Fibroblast of lung (primary cell): Measurements from ENCODE around the gene CCDC85A. TPM values are rescaled to one million over a fixed set of nuclear protein-coding genes. Genes with fewer than 3 reads are reported as not detected.

ENCODE experiments used
- DNase-seq, 2 donors: peaks; one replicate each; pipeline versions ENCODE4 v3.0.0 to v3.0.0-alpha.2; 2010; ENCODE audit warnings: low read depth in 2 of 2
- H2AFZ ChIP-seq: 2 replicates; pipeline ENCODE4 v1.5.1; 2012; ENCODE audit warnings: low read length, control low read depth, inconsistent platforms
- H3K27ac ChIP-seq: 2 replicates; pipeline ENCODE4 v1.5.1; 2011; ENCODE audit warnings: low read length, control low read depth; ENCODE audit not compliant: insufficient read depth
- H3K27me3 ChIP-seq: 2 replicates; pipeline ENCODE4 v1.5.1; 2011; ENCODE audit warnings: mild to moderate bottlenecking, low read length; ENCODE audit not compliant: control insufficient read depth, insufficient read depth
- H3K36me3 ChIP-seq: 2 replicates; pipeline ENCODE4 v1.5.1; 2011; ENCODE audit warnings: low read length; ENCODE audit not compliant: control insufficient read depth, insufficient read depth
- H3K4me1 ChIP-seq: 2 replicates; pipeline ENCODE4 v1.5.1; 2011; ENCODE audit warnings: low read length; ENCODE audit not compliant: control insufficient read depth, insufficient read depth; ENCODE audit errors: extremely low read depth
- H3K4me2 ChIP-seq: 2 replicates; pipeline ENCODE4 v1.5.1; 2011; ENCODE audit warnings: low read length, control low read depth; ENCODE audit not compliant: insufficient read depth; ENCODE audit errors: extremely low read depth
- H3K4me3 ChIP-seq, 4 experiments: fragments of 200-600 bp in 1 of 4; sonication (generic) in 1 of 4; replicated peaks in 1 of 4; 2 replicates each; pipeline ENCODE4 v1.5.1; 2011 to 2016; ENCODE audit warnings: low read length in 4 of 4, low read depth in 3 of 4, mild to moderate bottlenecking in 3 of 4, control low read depth in 2 of 4, inconsistent platforms in 1 of 4, mixed read lengths in 1 of 4; ENCODE audit not compliant: insufficient read depth in 1 of 4; ENCODE audit errors: control extremely low read depth in 1 of 4
- H3K79me2 ChIP-seq: 2 replicates; pipeline ENCODE4 v1.5.1; 2012; ENCODE audit warnings: mild to moderate bottlenecking, low read length, inconsistent platforms; ENCODE audit not compliant: control insufficient read depth, insufficient read depth
- H3K9ac ChIP-seq: 2 replicates; pipeline ENCODE4 v1.5.1; 2011; ENCODE audit warnings: mild to moderate bottlenecking, low read length, control low read depth; ENCODE audit not compliant: insufficient read depth
- H3K9me3 ChIP-seq: 2 replicates; pipeline ENCODE4 v1.5.1; 2012; ENCODE audit warnings: low read depth, low read length; ENCODE audit not compliant: control insufficient read depth, insufficient read depth
- H4K20me1 ChIP-seq: 2 replicates; pipeline ENCODE4 v1.5.1; 2011; ENCODE audit warnings: low read length; ENCODE audit not compliant: control insufficient read depth, insufficient read depth; ENCODE audit errors: extremely low read depth
- EZH2 ChIP-seq: IDR thresholded peaks from 2 replicates; pipeline ENCODE4 v1.5.1; 2012; ENCODE audit warnings: low read length, control low read depth, mild to moderate bottlenecking; ENCODE audit errors: missing control alignments
- polyA plus RNA-seq, 2 donors: library from polyadenylated mRNA; depleted of rRNA in 1 of 2; stranded (reverse) in 1 of 2; unstranded in 1 of 2; fragments of >200 nt; gene quantifications; 2 replicates each; pipeline ENCODE4 v1.2.1, GENCODE V29; 2011 to 2012; ENCODE audit warnings: missing spikeins in 1 of 2
- total RNA-seq: library from RNA; depleted of rRNA; stranded (reverse); fragments of >200 nt; gene quantifications from 2 replicates; pipeline ENCODE4 v1.2.1, GENCODE V29; 2014
- TF ChIP-seq, protein P1 (sequence below), 2 donors: IDR thresholded peaks in 1 of 2; conservative IDR thresholded peaks in 1 of 2; 1 replicate in 1 of 2; 2 replicates in 1 of 2; pipeline ENCODE4 v1.5.1; 2011 to 2012; ENCODE audit warnings: low read length in 2 of 2, control low read depth in 1 of 2, inconsistent platforms in 1 of 2, low read depth in 1 of 2, mild to moderate bottlenecking in 1 of 2

The CCDC85A gene
- total and polyA plus RNA-seq, 2 donors (not counting 1 experiment from before 2014, with no cell fraction given), result 0.03 TPM; not detected in 1

DNA sequence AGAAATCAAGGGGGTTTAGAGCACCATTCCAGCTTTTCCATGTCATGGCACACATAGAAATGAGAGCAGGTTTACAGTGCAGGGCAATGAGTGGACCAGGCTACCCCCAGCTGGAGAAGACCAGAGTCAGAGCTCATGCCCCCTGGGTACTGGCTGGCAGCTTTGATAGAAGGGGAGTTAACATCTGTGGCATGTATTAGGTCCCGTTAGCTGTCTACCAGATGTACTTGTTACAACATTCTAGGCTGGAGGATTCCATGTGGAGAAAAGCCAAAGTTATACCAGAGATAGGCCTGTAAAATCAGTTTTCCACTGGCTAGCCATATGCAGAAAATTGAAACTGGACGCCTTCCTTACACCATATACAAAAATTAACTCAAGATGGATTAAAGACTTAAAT, 109.2 kb downstream of the CCDC85A start:
- no peak overlapping the region for H3K4me3 ChIP-seq
- H3K27ac ChIP-seq, result no peak overlapping the region
- no peaks in the 10 kb centered on the region for H3K27me3 ChIP-seq
- H3K4me2 ChIP-seq, result no peak overlapping the region
- H3K79me2 ChIP-seq, result no peaks in the 10 kb centered on the region
- H3K9me3 ChIP-seq, result no peaks in the 10 kb centered on the region
- no peaks in the 10 kb centered on the region for H4K20me1 ChIP-seq
- H3K9ac ChIP-seq, result no peak overlapping the region
- no peaks in the 10 kb centered on the region for H3K4me1 ChIP-seq
- no peak for DNase-seq
- no peak overlapping the region for H2AFZ ChIP-seq
- H3K36me3 ChIP-seq, result no peaks in the 10 kb centered on the region
- TF ChIP-seq, protein P1, sequence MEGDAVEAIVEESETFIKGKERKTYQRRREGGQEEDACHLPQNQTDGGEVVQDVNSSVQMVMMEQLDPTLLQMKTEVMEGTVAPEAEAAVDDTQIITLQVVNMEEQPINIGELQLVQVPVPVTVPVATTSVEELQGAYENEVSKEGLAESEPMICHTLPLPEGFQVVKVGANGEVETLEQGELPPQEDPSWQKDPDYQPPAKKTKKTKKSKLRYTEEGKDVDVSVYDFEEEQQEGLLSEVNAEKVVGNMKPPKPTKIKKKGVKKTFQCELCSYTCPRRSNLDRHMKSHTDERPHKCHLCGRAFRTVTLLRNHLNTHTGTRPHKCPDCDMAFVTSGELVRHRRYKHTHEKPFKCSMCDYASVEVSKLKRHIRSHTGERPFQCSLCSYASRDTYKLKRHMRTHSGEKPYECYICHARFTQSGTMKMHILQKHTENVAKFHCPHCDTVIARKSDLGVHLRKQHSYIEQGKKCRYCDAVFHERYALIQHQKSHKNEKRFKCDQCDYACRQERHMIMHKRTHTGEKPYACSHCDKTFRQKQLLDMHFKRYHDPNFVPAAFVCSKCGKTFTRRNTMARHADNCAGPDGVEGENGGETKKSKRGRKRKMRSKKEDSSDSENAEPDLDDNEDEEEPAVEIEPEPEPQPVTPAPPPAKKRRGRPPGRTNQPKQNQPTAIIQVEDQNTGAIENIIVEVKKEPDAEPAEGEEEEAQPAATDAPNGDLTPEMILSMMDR (conservative IDR thresholded peaks at IDR 0.05 in 1 of 2, IDR thresholded peaks at IDR 0.05 in 1 of 2; ENCODE audit: low read depth in 1 of 2, low read length in 2 of 2), result no peak

DNA sequence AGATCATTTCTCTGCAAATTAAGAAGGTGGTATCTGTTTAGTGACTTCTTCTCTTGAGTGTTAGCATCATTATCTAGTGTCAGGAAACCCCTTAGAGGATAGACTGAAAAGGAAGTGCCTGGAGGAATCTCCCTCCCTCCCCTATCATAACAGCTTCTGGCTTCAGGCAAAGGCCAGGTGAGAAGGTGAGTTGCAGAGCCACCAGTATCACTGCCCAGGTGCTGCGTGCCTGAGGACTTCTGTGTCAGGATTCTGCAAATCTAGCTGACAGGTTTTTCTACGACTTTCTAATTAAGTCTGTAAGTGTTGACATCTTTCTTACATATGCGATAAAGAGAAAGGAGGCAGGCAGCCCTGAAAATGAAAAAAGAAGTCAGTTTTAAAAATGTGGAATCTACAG, 111.9 kb downstream of the CCDC85A start:
- H2AFZ ChIP-seq, result no peak overlapping the region
- no peaks in the 10 kb centered on the region for H3K36me3 ChIP-seq
- TF ChIP-seq EZH2, result no peak
- TF ChIP-seq, protein P1 (conservative IDR thresholded peaks at IDR 0.05 in 1 of 2, IDR thresholded peaks at IDR 0.05 in 1 of 2; ENCODE audit: low read depth in 1 of 2, low read length in 2 of 2), result no peak
- no peak overlapping the region for H3K4me2 ChIP-seq
- H3K4me1 ChIP-seq, result no peaks in the 10 kb centered on the region
- no peak overlapping the region for H3K9ac ChIP-seq
- no peak overlapping the region for H3K27ac ChIP-seq
- no peak for DNase-seq
- no peaks in the 10 kb centered on the region for H3K9me3 ChIP-seq
- no peaks in the 10 kb centered on the region for H3K79me2 ChIP-seq
- H3K27me3 ChIP-seq, result no peaks in the 10 kb centered on the region
- no peaks in the 10 kb centered on the region for H4K20me1 ChIP-seq
- no peak overlapping the region for H3K4me3 ChIP-seq

DNA sequence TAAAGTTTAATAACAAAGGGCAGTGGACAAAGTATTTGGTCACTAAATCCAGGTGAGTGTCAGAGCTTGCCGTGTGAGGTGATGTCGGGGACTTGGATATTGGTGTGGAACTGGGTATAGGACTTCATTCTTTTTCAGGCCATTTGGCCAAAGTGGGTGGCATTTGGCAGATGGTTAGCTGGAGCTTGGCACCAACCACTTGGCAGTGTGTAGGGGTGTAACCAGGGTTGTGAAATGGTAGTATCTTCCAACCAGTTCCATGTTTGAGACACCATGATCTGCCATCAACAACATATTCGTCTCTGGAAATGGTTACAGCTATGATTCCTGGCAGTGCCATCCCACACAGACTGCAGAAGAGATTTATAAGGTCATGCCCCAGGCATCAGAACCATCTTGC, 113.9 kb downstream of the CCDC85A start:
- TF ChIP-seq, protein P1 (conservative IDR thresholded peaks at IDR 0.05 in 1 of 2, IDR thresholded peaks at IDR 0.05 in 1 of 2; ENCODE audit: low read depth in 1 of 2, low read length in 2 of 2), result no peak
- no peak for TF ChIP-seq EZH2
- H3K4me1 ChIP-seq, result no peaks in the 10 kb centered on the region
- no peak overlapping the region for H2AFZ ChIP-seq
- H3K9me3 ChIP-seq, result no peaks in the 10 kb centered on the region
- H3K27ac ChIP-seq, result no peak overlapping the region
- no peaks in the 10 kb centered on the region for H3K27me3 ChIP-seq
- no peaks in the 10 kb centered on the region for H4K20me1 ChIP-seq
- DNase-seq, result no peak
- H3K9ac ChIP-seq, result no peak overlapping the region
- H3K36me3 ChIP-seq, result no peaks in the 10 kb centered on the region
- H3K4me3 ChIP-seq, result no peak overlapping the region
- no peak overlapping the region for H3K4me2 ChIP-seq
- no peaks in the 10 kb centered on the region for H3K79me2 ChIP-seq
